HUES6 (cell line): ENCODE results near the gene PRSS21.

Experiments used
- H3K27ac ChIP-seq: 2 replicates; pipeline ENCODE4 v1.7.0; 2013; ENCODE audit warnings: low read depth, mild to moderate bottlenecking, low read length, inconsistent platforms
- H3K27me3 ChIP-seq: 2 replicates; pipeline ENCODE4 v1.6.1; 2013; ENCODE audit warnings: low read length; ENCODE audit not compliant: control insufficient read depth, insufficient read depth
- H3K36me3 ChIP-seq: 2 replicates; pipeline ENCODE4 v1.6.1; 2013; ENCODE audit warnings: low read length; ENCODE audit not compliant: control insufficient read depth, insufficient read depth
- H3K4me1 ChIP-seq: 2 replicates; pipeline ENCODE4 v1.6.1; 2013; ENCODE audit warnings: low read length; ENCODE audit not compliant: control insufficient read depth, insufficient read depth
- H3K4me3 ChIP-seq: 2 replicates; pipeline ENCODE4 v1.5.1; 2013; ENCODE audit warnings: low read depth, low read length
- H3K9ac ChIP-seq: one replicate; pipeline ENCODE4 v1.6.1; 2013; ENCODE audit warnings: mild to moderate bottlenecking, low read length
- H3K9me3 ChIP-seq: 2 replicates; pipeline ENCODE4 v1.6.1; 2013; ENCODE audit warnings: low read depth, low read length; ENCODE audit not compliant: control insufficient read depth, insufficient read depth

PRSS21 gene

DNA sequence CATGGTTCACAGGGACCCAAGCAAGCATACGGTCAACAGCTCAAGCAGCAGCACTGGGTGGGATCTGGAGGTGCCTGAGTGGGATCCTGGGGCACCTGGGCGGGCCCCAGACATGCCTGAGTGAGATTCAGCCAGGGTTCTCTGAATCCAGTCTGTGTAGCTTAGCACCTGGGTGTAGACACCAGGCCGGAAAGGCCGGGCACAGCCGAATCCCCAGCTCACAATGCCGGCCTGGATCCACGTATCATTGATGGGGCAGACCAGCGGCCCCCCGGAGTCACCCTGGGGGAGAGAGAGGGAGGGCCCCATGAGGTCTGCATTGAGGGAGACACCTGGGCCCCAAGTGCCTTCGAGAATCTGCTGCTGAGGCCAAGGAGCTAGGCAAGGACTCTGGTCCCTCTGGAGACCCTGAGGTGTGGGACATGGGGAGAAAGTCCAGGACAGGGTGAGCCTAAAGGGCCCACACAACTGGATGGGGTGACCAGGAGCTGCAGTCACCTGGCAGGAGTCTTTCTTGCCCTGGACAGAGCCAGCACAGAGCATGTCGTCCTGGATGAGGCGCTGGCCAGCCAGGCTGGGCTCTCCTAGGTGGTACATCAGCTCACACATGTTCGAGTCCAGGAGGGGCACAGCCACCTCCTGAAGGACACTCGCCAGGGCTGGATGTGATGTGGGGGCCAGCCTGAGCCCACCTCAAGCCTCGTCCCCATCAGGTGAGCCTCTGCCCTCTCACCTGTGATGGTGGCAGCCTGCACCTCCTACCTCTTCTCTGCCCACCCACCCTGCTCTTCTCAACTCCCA, 22.8 kb downstream of the PRSS21 start:
- Histone ChIP-seq H3K4me1 (peaks cover 15% of the 10 kb centered on the region), H3K4me3 (no peak overlapping the region), H3K27me3 (no peaks in the 10 kb centered on the region), H3K9me3 (no peaks in the 10 kb centered on the region), H3K9ac (no peak overlapping the region), H3K27ac (no peak overlapping the region), H3K36me3 (no peaks in the 10 kb centered on the region)

DNA sequence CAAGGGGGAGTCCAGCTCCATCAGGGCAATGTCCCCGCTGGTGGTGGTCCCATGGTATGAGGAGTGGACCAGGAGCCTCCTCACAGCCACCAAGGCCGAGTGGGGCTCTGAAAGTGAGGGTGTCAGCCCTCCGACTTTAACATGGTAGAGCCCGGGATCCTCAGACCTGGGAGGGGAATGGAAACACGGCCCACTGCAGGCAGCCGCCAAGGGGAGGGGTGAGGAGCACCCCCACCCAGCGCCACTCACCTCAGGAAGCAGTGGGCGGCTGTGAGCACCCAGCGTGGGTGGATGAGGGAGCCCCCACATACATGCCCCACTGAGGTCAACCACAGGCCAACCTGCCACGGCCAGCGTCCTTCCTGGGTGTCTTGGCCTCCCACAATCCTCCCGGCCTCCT, 23.9 kb downstream of the PRSS21 start:
- Histone ChIP-seq H3K9ac (no peak overlapping the region), H3K27me3 (no peaks in the 10 kb centered on the region), H3K4me3 (no peak overlapping the region), H3K27ac (no peak overlapping the region), H3K9me3 (no peaks in the 10 kb centered on the region), H3K4me1 (peaks cover 12% of the 10 kb centered on the region), H3K36me3 (no peaks in the 10 kb centered on the region)

DNA sequence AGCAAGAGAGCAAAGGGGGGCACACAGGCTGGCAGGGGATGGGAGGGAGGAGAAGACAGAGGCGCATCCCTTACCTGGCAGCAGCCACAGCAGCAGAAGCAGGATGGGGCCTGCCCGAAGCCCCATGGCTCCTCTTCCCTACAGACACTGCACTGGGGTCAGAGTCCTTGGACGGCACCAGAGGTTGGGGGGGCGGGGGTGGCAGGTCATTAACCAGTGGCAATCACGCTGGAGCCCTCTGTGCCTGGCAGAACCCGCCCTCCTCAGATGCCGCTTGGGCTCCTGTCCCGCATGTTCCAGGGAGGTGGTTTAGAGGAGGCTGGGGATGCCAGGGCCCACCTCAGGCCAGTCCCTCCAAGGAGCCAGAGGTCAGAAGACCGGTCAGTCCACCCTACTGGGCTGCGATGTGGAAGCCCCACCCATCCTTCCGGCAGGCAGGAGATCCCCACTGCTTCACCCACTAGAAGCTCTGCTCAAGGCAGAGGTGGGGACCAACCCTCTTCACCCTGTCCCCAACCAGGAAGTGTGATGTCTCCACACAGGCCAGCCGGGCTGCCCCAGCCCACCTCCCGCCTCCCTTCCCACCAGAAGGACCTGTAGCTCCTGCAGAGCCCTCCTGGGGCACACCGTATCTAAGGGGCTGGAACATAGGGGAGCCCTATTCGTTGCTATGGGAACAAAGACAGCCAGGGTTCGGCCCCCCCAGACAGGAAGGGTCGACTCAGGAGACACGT, 24.7 kb downstream of the PRSS21 start:
- Histone ChIP-seq H3K9me3 (no peaks in the 10 kb centered on the region), H3K27ac (no peak overlapping the region), H3K27me3 (no peaks in the 10 kb centered on the region), H3K4me3 (no peak overlapping the region), H3K36me3 (no peaks in the 10 kb centered on the region), H3K9ac (no peak overlapping the region), H3K4me1 (0 out of 2 replicates have a peak, but pooled peaks cover 4% of the 10 kb centered on the region)

DNA sequence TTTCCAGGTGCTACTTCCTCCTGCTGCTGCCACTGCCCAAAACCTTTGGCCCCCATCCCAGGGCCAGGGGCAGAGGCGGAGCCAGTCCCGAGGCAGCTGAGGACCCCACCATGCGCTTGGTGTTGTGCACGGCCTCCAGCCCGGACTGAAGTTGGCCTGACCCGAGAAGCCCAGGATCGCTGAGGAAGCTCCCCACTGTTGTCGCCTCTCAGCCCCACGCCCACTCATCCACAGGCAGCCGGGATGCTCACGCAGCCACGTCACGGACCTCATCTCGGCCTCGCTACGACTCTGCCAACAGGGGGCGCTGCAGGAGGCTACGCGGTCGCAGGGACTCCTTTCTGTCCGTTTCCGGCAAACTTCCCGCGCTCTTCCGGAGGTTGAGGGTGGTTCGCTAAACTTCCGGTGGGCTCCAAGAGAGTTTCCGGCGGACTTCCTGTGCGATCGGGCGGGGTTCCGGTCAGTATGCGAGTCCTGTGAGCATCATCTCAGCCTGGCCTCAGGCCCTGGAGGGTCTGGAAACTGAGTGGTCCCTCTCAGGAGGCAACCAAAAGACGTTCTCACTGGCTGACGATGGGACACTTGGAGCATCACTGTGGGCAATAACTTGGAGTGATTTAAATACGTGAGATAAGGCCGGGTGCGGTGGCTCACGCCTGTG, 25.4 kb downstream of the PRSS21 start:
- Histone ChIP-seq H3K9me3 (no peaks in the 10 kb centered on the region), H3K4me1 (0 out of 2 replicates have a peak, but pooled peaks cover 4% of the 10 kb centered on the region), H3K9ac (no peak overlapping the region), H3K27me3 (no peaks in the 10 kb centered on the region), H3K4me3 (peak overlapping the region; percentile 14; the same call in 1 of the 2 replicates), H3K36me3 (no peaks in the 10 kb centered on the region), H3K27ac (no peak overlapping the region)

DNA sequence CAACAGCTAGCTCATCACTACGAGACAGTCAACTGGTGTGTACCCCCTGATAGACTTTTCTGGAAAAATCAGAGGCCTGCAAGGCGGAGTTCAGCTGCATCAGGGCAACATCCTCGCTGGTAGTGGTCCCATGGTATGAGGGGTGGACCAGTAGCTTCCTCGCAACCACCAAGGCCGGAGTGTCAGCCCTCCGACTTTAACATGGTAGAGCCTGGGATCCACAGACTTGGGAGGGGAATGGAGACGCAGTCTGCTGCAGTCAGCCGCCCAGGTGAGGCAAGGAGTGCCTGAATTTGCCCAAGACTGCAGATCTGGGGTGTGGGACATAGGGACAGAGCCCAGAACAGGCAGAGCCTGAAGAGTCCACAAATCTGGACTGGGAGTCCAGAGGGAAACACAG, 26.5 kb downstream of the PRSS21 start:
- H3K27me3 ChIP-seq: no peaks in the 10 kb centered on the region
- H3K4me3 ChIP-seq: no peak overlapping the region
- H3K36me3 ChIP-seq: no peaks in the 10 kb centered on the region
- H3K27ac ChIP-seq: no peak overlapping the region
- 0 out of 2 replicates have a peak, but pooled peaks cover 4% of the 10 kb centered on the region for H3K4me1 ChIP-seq
- H3K9me3 ChIP-seq: no peaks in the 10 kb centered on the region
- no peak overlapping the region for H3K9ac ChIP-seq

DNA sequence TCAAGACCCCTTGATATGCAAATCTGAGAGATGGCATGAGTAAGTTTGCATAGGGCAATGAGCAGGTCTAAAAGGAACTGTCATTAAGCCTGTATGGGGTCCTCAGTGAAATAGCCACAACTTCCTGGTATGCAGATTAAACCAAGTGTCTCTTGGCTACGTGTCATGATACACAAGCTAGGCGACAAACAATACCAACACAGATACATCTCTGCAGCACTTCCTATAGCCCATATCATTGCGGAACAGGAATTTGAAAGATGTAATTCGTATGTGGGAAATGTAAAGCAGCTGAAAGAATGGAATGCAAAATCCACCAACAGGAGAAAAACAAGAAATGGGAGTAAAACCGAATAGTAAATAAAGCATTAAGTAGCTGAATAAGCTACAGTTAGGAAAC, 28.1 kb downstream of the PRSS21 start:
- Histone ChIP-seq H3K4me1 (0 out of 2 replicates have a peak, but pooled peaks cover 4% of the 10 kb centered on the region), H3K9me3 (no peaks in the 10 kb centered on the region), H3K27ac (no peak overlapping the region), H3K27me3 (peaks cover 6% of the 10 kb centered on the region; the same call in 1 of the 2 replicates), H3K36me3 (no peaks in the 10 kb centered on the region), H3K9ac (no peak overlapping the region), H3K4me3 (no peak overlapping the region)

DNA sequence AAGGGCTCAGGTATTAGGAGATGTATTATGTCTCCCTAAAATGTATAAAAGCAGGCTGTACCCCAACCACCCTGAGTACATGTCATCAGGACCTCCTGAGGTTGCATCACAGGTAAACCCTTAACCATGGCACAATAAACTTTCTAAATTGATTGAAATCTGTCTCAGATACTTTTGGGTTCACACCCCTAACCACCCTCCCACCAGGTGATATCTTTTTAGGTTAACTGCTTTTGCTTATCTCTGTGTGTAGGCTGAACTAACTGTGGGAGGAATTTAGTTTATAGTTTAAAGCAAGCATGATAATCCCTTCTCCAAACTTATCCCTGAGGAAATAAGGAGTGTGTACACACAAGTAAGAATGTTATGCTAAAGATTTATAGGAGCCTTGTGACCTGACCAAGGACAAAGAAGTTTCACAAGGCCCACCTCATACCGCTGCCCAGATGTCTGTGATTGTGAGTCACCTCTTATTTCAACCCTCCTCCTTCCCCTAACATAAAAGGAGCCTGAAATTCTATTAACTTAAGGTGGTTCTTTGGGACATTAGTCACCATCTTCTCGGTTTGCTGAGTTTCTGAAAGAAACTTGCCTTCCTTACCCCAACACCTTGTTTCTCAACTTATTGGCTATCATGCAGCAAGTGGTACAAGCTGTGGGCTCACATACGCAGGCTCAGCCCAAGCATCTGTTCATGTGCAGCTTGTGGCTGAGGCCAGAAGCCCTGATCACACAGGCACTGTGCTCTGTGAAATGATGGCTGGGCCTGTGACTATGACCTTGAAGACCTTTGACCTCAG, 29.7 kb downstream of the PRSS21 start:
- Histone ChIP-seq H3K27me3 (peaks cover 6% of the 10 kb centered on the region; the same call in 1 of the 2 replicates), H3K4me1 (0 out of 2 replicates have a peak, but pooled peaks cover 4% of the 10 kb centered on the region), H3K36me3 (no peaks in the 10 kb centered on the region), H3K9ac (no peak overlapping the region), H3K4me3 (no peak overlapping the region), H3K9me3 (no peaks in the 10 kb centered on the region), H3K27ac (no peak overlapping the region)

DNA sequence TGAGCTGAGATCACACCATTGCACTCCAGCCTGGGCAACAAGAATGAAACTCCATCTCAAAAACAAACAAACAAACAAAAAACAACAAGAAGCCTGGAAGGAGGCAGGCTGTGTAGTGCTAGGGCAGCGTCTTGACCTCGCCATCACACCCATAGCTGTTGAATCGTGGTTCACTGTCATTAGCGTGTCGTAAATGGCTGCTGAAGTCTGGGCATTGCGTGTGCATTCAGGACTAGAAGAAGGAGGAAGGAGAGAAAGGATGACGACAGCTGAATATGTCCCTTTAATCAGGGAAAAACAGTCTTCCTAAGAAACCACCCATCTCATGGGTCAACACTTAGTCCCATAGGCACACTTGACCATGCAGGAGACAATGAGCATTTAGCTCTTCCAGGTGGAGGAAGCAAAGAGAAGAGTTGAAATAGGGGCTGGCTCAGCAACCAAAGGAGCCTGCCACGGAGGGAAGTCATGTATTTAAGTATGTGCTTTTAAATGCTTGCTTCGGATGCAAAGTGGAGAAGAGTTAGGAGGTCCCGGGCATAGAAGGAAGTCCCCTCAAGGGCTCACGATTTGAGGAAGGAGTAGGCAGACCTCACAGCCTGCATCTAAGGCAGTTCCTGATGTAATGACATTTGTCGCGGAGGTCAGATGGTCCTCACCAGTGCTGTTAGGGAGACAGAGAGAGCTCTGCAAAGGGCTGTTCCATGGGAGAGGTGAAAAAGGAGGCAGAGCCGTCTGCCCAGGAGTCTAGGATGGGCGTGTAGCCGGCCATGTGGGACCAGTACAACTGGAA, 32.1 kb downstream of the PRSS21 start:
- H3K4me3 ChIP-seq: no peak overlapping the region
- H3K9me3 ChIP-seq: peaks cover 8% of the 10 kb centered on the region; the same call in 1 of the 2 replicates
- H3K9ac ChIP-seq: no peak overlapping the region
- H3K36me3 ChIP-seq: no peaks in the 10 kb centered on the region
- 0 out of 2 replicates have a peak, but pooled peaks cover 4% of the 10 kb centered on the region for H3K4me1 ChIP-seq
- peaks cover 6% of the 10 kb centered on the region; the same call in 1 of the 2 replicates for H3K27me3 ChIP-seq
- no peak overlapping the region for H3K27ac ChIP-seq

DNA sequence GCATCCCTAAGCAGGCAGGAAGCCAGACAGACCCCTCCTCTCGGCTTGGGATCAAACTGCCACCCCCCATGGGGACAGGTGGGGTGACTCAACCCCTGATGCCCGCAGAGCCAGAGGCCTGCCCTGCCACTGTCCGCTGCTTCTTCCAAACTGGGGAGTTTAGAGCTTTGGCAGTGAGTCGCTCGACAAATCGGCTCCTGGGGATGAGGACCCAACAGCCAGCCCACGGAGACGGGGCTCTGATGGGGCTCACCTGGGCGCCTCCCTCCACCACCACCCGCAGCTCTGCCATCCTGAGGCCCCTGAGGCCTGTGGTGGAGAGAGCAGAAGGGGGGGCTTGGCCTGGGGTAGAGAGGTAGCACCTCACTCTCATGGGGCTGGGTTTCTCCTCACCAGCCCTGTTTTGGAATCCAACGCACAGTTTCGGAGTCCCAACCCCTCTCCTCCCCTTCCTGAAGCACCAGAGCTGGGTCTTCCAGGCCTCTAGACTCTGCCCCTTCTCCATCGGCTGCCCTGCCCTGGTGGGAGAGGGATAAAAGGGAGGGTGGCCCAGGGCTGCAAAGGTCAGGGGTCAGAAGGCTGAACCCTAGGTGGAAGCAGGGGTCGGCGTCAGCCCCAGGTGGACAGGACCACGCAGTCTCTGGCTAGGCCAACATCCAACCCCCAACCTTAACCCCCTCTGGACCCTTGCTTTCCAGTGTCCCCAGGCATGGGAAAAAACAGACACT, 35.1 kb downstream of the PRSS21 start:
- H3K4me3 ChIP-seq: no peak overlapping the region
- no peak overlapping the region for H3K9ac ChIP-seq
- H3K4me1 ChIP-seq: no peaks in the 10 kb centered on the region
- no peaks in the 10 kb centered on the region for H3K36me3 ChIP-seq
- peaks cover 15% of the 10 kb centered on the region for H3K9me3 ChIP-seq
- no peak overlapping the region for H3K27ac ChIP-seq
- peaks cover 10% of the 10 kb centered on the region; the same call in 1 of the 2 replicates for H3K27me3 ChIP-seq
